ENCODE measurements around the gene NBAS.

NBAS gene

GRCh38 chr2:15158100-15158499 lies 403.0 kb downstream of the NBAS start:
- DNase-seq, result no peak

GRCh38 chr2:15155959-15156574 lies 405.1 kb downstream of the NBAS start:
- DNase-seq, result no peak

- no peak for DNase-seq
These were observed 406.8 kb downstream of the NBAS start for GRCh38 chr2:15154297-15154696.

DNA sequence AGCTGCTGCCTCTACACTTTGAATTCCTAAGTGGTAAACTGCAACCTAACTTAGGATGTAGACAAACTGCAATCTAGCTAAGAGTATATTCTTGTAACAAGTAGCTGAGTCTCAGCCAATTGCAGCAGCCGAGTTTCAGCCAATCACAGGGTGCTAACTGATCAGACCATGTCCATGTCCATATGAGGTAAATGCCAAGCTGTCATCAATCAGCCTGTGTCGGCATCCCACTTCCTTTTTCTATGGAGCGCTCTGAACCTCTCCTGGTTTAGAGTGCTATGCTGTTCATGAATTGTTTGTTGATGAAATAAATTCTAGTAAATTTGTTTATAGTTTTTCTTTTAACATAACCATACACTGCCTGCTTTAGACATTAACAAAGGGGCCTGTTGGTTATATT lies 408.8 kb downstream of the NBAS start:
- DNase-seq, result no peak

GRCh38 chr2:15149063-15149462 lies 412.1 kb downstream of the NBAS start:
- no peak for DNase-seq

GRCh38 chr2:15147591-15147990 lies 413.5 kb downstream of the NBAS start:
- DNase-seq, result no peak

- DNase-seq, result no peak
These were observed 414.2 kb downstream of the NBAS start for GRCh38 chr2:15146960-15147359.

- DNase-seq, result no peak
These were observed 415.2 kb downstream of the NBAS start for GRCh38 chr2:15145919-15146318.

GRCh38 chr2:15145046-15145817 lies 415.9 kb downstream of the NBAS start:
- no peak for DNase-seq

- DNase-seq, result peak; percentile 87
These were observed 419.0 kb downstream of the NBAS start for GRCh38 chr2:15142069-15142689.

GRCh38 chr2:15141211-15141610 lies 419.9 kb downstream of the NBAS start:
- no peak for DNase-seq

DNA sequence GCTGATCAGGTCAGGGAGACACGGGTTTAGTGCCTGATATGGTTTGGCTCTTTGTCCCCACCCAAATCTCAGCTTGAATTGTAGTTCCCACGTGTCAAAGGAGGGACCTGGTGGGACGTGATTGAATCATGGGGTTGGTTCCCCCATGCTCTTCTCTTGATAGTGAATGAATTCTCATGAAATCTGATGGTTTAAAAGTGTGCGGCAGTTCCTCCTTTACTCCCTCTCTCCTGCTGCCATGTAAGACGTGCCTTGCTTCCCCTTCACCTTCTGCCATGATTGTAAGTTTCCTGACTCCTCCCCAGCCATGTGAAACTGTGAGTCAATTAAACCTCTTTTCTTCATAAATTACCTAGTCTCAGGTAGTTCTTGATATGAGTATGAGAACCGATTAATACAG lies 424.5 kb downstream of the NBAS start:
- no peak for DNase-seq

- DNase-seq, result no peak
These were observed 426.2 kb downstream of the NBAS start for GRCh38 chr2:15134957-15135356.

GRCh38 chr2:15133461-15133860 lies 427.7 kb downstream of the NBAS start:
- DNase-seq, result no peak

GRCh38 chr2:15128846-15129245 lies 432.3 kb downstream of the NBAS start:
- DNase-seq, result no peak

DNA sequence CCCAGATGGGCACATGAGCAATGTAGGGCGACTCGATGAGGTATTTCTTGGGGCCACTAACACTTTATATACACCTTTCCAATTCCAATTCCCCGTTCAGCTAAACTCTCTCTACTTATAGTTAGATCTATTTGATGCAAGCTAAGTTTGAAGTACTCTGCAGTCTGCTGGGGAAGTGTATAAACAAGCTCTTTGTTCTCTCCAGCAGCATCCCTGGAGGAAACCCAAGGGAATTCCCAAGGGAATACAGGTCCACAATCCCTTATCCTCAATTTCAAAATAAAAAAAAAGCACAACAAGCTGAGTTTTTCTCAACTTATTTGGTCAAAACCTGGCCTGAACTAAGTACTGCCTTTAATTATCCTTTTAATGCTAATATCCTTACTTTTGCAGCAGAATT lies 433.3 kb downstream of the NBAS start:
- no peak for DNase-seq

- DNase-seq, result no peak
These were observed 433.8 kb downstream of the NBAS start for GRCh38 chr2:15127301-15127700.

- no peak for DNase-seq
These were observed 434.8 kb downstream of the NBAS start for GRCh38 chr2:15126373-15126772.

DNA sequence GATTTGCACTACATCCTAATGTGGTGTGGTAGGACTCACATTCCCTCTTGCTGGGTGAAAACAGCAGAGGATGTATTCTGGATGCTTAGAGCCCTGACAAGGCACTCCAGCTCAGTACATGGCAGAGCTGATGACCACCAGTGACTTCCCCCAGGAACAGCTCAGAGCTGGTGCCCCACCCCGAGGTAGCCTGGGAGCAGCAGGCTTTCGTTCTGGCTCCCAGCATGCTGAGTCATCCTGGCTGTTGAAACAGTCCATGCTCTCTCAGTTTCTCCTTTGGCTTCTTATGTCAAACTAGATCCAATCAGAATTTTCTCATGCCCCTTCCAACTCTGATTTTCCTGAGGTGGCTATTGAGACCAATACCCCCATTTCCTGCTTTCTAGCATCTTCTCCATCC lies 438.2 kb downstream of the NBAS start:
- no peak for DNase-seq

DNA sequence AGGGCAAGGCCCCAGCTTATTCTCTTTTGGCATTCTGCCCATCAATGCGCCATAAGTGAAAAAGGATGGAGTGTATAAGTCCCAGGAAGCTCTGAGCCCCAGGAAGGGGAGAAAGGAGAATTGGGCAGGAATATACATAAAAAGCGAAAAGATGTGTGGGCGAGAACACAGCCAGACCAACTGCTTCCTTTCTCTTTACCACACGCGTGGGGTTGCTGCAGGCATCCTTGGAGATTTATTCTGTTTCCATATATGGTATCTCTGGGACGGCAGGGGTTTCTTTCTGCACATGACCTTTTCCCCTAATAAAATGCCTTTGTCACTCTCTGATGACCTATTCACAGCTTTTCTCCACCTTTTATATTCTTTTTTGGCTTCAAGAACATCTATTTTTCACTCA lies 440.5 kb downstream of the NBAS start:
- DNase-seq, result no peak

- DNase-seq, result no peak
These were observed 441.4 kb downstream of the NBAS start for GRCh38 chr2:15119722-15120175.

- no peak for DNase-seq
These were observed 443.6 kb downstream of the NBAS start for GRCh38 chr2:15117409-15118050.

Data from GDM1 (cell line).